KMS-11 (cell line): ENCODE measurements around the gene OXNAD1.

Experiments used
- H2AFZ ChIP-seq: fragments of 200-600 bp; sonication (generic); 2 replicates; pipeline ENCODE4 v1.6.1; 2016; ENCODE audit warnings: antibody characterized with exemption, mixed run types, low read depth
- H3K27ac ChIP-seq: fragments of 200-600 bp; sonication (generic); 2 replicates; pipeline ENCODE4 v1.6.1; 2016; ENCODE audit warnings: mild to moderate bottlenecking, mixed run types
- H3K27me3 ChIP-seq: fragments of 200-600 bp; sonication (generic); 2 replicates; pipeline ENCODE4 v1.6.1; 2017; ENCODE audit warnings: mild to moderate bottlenecking, low read depth, mixed run types, moderate library complexity; ENCODE audit not compliant: insufficient read depth
- H3K36me3 ChIP-seq: fragments of 200-600 bp; sonication (generic); 2 replicates; pipeline ENCODE4 v1.6.1; 2017; ENCODE audit warnings: mild to moderate bottlenecking, mixed run types; ENCODE audit not compliant: insufficient read depth
- H3K4me1 ChIP-seq: fragments of 200-600 bp; sonication (generic); 2 replicates; pipeline ENCODE4 v1.6.1; 2016; ENCODE audit warnings: mild to moderate bottlenecking, low read depth, mixed run types; ENCODE audit not compliant: poor library complexity, severe bottlenecking
- H3K4me2 ChIP-seq: fragments of 200-600 bp; sonication (generic); 2 replicates; pipeline ENCODE4 v1.7.0; 2016; ENCODE audit warnings: mild to moderate bottlenecking, mixed run types
- H3K4me3 ChIP-seq: fragments of 200-600 bp; sonication (generic); IDR thresholded peaks from 2 replicates; pipeline ENCODE4 v1.6.1; 2017; ENCODE audit warnings: low read depth, low read length, mixed read lengths; ENCODE audit not compliant: insufficient read depth
- H3K79me2 ChIP-seq: fragments of 200-600 bp; sonication (generic); 2 replicates; pipeline ENCODE4 v1.6.1; 2016; ENCODE audit warnings: low read depth, mixed run types; ENCODE audit not compliant: insufficient read depth
- H3K9ac ChIP-seq: fragments of 200-600 bp; sonication (generic); 2 replicates; pipeline ENCODE4 v1.6.1; 2016; ENCODE audit warnings: mild to moderate bottlenecking, mixed run types
- H4K20me1 ChIP-seq: fragments of 200-600 bp; sonication (generic); 2 replicates; pipeline ENCODE4 v1.6.1; 2016; ENCODE audit warnings: mild to moderate bottlenecking, mixed run types; ENCODE audit not compliant: insufficient read depth
- CTCF ChIP-seq: fragments of 200-600 bp; sonication (generic); conservative IDR thresholded peaks from 2 replicates; pipeline ENCODE4 v1.6.1; 2017; ENCODE audit warnings: low read depth, mild to moderate bottlenecking, antibody characterized with exemption, low read length, moderate library complexity, mixed read lengths

Gene OXNAD1

GRCh38 chr3:16264708-16265454 lies at the start of gene OXNAD1, which contains the start of gene DPH3:
Gene OXNAD1, plus strand, starts transcription at chr3:16265212. Its CDS starts 5,741 bp downstream, at chr3:16270953.
Gene DPH3, minus strand, starts transcription at chr3:16264943. Its CDS starts 67 bp downstream, at chr3:16264876.
- Histone ChIP-seq H3K4me3 (peak within 1 kb of the TSS; percentile 89), H3K9ac (peak within 1 kb of the TSS; percentile 91), H2AFZ (peak within 1 kb of the TSS; percentile 77), H3K27ac (peak within 1 kb of the TSS; percentile 80), H4K20me1 (no peaks in the 10 kb centered on the region), H3K4me2 (peak within 1 kb of the TSS; percentile 78), H3K79me2 (peaks cover 7% of the 10 kb centered on the region; the same call in 1 of the 2 replicates), H3K4me1 (peaks cover 22% of the 10 kb centered on the region), H3K36me3 (no peaks in the 10 kb centered on the region), H3K27me3 (no peaks in the 10 kb centered on the region)
- no peak for TF ChIP-seq CTCF

- no peak overlapping the region for H2AFZ ChIP-seq
- no peak for TF ChIP-seq CTCF
- no peaks in the 10 kb centered on the region for H3K27me3 ChIP-seq
- no peak overlapping the region for H3K27ac ChIP-seq
- H3K4me3 ChIP-seq, result no peak overlapping the region
- H3K36me3 ChIP-seq, result no peaks in the 10 kb centered on the region
- H3K4me2 ChIP-seq, result no peak overlapping the region
- H3K9ac ChIP-seq, result no peak overlapping the region
- H3K4me1 ChIP-seq, result no peaks in the 10 kb centered on the region
- no peaks in the 10 kb centered on the region for H3K79me2 ChIP-seq
- H4K20me1 ChIP-seq, result no peaks in the 10 kb centered on the region
Measured at GRCh38 chr3:16216373-16216935, 48.6 kb upstream of the OXNAD1 start.

GRCh38 chr3:16219777-16220176 lies 45.2 kb upstream of the OXNAD1 start:
- peaks cover 3% of the 10 kb centered on the region for H3K4me1 ChIP-seq
- no peak overlapping the region for H3K9ac ChIP-seq
- no peak overlapping the region for H3K4me2 ChIP-seq
- H3K36me3 ChIP-seq, result no peaks in the 10 kb centered on the region
- no peak overlapping the region for H2AFZ ChIP-seq
- H3K27me3 ChIP-seq, result no peaks in the 10 kb centered on the region
- no peaks in the 10 kb centered on the region for H4K20me1 ChIP-seq
- no peak for TF ChIP-seq CTCF
- H3K27ac ChIP-seq, result no peak overlapping the region
- H3K4me3 ChIP-seq, result no peak overlapping the region
- no peaks in the 10 kb centered on the region for H3K79me2 ChIP-seq

GRCh38 chr3:16221990-16222389 lies 43.0 kb upstream of the OXNAD1 start:
- Histone ChIP-seq H3K27me3 (no peaks in the 10 kb centered on the region), H3K4me3 (no peak overlapping the region), H3K36me3 (no peaks in the 10 kb centered on the region), H3K4me2 (no peak overlapping the region), H4K20me1 (no peaks in the 10 kb centered on the region), H3K27ac (no peak overlapping the region), H3K79me2 (no peaks in the 10 kb centered on the region), H3K4me1 (peaks cover 3% of the 10 kb centered on the region), H2AFZ (no peak overlapping the region), H3K9ac (no peak overlapping the region)
- no peak for TF ChIP-seq CTCF
